DLD1 (cell line): ENCODE measurements around the gene ZNF570.

Experiments
- in situ Hi-C: cut with HindIII; loops from 2 replicates; pipeline ENCODE4 v1.10.0; 2017; ENCODE audit warnings: low sequenced_read_pairs

ZNF570 gene

GRCh38 chr19:37468961-37469777, at the start of gene ZNF570:
Gene ZNF570, plus strand, starts transcription at chr19:37469356. Its CDS starts 999 bp downstream, at chr19:37470355.
- in situ Hi-C loops, result no loop called here

DNA sequence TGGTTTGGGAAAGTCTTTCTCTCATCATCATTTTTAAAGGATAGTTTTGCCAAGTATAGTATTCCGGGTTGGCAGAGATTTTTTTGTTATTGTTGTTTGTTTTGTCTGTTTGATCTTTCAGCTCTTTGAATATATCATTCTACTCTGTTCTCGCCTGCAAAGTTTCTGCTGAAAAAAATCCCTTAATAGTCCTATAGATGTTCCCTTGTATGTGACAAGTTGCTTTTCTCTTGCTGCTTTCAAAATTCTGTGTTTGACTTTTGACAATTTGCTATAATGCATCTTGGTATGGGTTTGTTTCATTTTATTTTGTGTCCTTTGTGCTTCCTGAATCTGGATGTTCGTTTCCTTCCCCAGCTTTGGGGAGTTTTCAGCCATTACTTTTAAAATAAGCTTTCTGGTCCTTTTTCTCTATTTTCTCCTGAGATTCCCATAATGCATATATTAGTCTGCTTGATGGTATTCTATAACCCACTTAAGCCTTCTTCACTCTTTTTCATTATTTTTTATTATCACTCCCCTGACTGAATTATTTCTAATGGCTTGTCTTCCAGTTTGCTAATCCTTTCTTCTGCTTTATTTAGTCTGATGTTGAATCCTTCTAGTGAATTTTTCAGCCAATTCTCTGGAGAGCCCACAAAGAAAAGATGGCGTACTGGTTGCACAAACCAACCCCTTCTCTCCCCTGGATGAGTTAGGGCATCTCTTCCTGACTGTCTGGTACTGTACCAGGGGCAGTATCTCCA, 16.5 kb upstream of the ZNF570 start:
- in situ Hi-C loops, result no loop called here

- in situ Hi-C loops, result no loop called here
Measured at GRCh38 chr19:37466277-37466797, 2.8 kb upstream of the ZNF570 start.

GRCh38 chr19:37466798-37467607, 2.2 kb upstream of the ZNF570 start, which contains the start of gene ZNF569:
Gene ZNF569, minus strand, starts transcription at chr19:37467444. Its CDS starts 22,523 bp downstream, at chr19:37444921.
- in situ Hi-C loops, result no loop called here

DNA sequence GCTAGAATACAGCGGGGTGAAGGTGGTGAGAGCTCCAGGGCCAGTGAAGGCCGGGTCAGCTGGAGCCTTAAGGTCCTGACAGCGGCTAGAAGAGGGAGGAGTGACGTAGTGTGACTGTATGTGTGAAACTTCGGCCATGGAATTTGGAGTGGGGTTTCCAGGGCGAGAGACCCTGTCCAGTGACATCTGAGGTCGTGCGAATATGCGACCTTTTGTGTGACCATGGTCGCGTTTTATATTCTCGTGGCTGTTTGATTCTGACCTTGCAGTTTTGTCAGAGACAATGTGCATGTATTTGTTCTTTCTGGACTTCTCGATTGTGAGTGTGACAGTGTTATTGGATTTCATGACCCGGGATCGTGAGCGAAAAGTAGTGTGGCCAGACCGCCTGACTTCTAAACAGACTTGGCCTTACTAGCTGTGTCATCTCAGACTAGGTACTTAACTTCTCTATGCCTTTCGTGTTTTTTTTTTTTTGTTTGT, 1.5 kb upstream of the ZNF570 start:
- in situ Hi-C loops, result no loop called here

GRCh38 chr19:37470216-37470615, 1.1 kb downstream of the ZNF570 start:
- in situ Hi-C loops, result no loop called here

- in situ Hi-C loops, result no loop called here
Measured at GRCh38 chr19:37472165-37472564, 3.0 kb downstream of the ZNF570 start.

DNA sequence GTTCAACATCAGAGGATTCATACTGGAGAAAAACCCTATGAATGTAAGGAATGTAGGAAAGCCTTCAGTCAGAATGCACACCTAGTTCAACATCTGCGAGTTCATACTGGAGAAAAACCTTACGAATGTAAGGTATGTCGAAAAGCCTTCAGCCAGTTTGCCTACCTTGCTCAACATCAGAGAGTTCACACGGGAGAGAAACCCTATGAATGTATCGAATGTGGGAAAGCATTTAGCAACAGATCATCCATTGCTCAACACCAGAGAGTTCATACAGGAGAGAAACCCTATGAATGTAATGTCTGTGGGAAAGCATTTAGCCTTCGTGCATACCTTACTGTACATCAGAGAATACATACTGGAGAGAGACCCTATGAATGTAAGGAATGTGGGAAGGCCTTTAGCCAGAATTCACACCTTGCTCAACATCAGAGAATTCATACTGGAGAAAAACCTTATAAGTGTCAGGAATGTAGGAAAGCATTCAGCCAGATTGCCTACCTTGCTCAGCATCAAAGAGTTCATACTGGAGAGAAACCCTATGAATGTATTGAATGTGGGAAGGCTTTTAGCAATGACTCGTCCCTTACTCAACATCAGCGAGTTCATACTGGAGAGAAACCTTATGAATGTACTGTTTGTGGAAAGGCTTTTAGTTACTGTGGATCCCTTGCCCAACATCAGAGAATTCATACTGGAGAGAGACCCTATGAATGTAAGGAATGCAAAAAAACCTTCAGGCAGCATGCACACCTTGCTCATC, 15.4 kb downstream of the ZNF570 start:
- in situ Hi-C loops, result no loop called here

GRCh38 chr19:37492213-37492612, 23.1 kb downstream of the ZNF570 start:
- in situ Hi-C loops, result no loop called here

- in situ Hi-C loops, result no loop called here
Measured at GRCh38 chr19:37505958-37506386, 36.8 kb downstream of the ZNF570 start.

- in situ Hi-C loops, result no loop called here
Measured at GRCh38 chr19:37506387-37507166, 37.4 kb downstream of the ZNF570 start, which contains the start of gene ZNF793. Gene ZNF793, plus strand, starts transcription at chr19:37506939. Its CDS starts 16,501 bp downstream, at chr19:37523440.

- in situ Hi-C loops, result no loop called here
Measured at GRCh38 chr19:37507167-37507464, 38.0 kb downstream of the ZNF570 start.

DNA sequence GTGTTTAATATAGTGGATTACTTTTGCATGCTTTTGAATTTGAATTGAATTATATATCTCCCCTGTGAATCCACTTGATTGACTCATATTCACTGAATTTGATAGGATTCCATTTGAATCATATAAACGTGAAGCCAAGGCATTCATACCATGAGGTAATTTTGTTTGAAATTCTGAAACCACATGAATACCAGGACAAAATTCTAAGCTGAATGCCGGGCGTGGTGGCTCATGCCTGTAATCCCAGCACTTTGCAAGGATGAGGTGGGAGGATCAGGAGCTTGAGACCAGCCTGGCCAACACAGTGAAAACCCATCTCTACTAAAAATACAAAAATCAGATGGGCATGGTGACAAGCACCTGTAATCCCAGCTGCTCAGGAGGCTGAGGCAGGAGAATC, 42.0 kb downstream of the ZNF570 start:
- in situ Hi-C loops, result no loop called here

DNA sequence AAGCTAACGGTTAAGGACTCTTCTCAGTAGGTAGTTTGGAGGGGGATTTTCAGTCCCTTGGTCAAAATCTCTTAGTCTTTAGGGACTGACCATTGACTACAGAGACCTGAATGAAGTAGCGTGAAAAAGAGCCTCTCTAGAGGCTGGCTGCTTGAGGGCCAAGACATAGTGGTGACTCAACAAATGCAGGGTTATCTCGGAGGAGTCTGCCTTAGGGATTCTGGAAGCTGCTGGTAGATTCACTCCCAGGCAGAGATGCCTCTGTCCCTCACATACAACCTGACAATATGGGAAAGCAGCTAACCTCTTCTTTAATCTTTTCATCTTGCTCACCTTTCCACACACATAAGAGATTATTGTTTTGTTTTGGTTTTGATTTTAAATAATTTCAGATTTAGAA, 42.7 kb downstream of the ZNF570 start:
- in situ Hi-C loops, result no loop called here

DNA sequence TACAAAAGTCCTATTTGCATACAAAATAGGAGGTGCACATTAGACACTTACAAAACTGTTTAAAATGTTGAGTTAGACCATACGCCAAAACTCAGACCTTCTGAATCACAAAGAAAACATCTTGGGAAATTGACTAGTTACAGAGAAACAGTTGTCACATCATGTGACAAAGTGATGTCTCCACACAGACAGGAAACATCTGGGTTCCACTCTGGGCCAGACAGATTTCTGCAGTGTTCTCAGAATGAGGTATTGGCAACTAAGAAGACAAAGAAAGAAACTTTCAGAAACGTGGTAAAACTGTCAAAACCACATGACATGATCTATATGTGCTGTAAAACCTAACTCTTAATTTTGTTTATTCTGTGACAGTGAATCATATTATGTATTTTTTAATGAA, 44.2 kb downstream of the ZNF570 start:
- in situ Hi-C loops, result no loop called here

DNA sequence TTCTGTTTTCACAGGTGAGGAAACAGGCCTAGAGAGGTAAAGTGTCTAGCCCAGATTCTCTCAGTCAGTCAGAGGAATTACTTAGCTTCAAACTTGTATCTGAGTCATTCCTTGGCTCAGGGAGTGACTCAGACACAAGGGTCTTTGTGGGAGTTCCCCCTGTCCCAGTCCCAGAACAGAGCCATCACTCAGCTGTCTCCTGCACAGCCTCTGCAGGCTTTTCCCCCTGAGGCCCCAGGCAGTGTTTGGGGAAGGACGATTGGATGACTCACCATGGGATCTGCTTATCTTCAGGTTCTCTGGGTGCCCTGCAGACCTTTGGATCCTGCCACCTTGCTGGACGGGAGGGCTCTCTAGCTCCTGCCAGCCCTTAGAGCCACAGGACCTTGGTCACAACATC, 50.7 kb downstream of the ZNF570 start:
- in situ Hi-C loops, result no loop called here

DNA sequence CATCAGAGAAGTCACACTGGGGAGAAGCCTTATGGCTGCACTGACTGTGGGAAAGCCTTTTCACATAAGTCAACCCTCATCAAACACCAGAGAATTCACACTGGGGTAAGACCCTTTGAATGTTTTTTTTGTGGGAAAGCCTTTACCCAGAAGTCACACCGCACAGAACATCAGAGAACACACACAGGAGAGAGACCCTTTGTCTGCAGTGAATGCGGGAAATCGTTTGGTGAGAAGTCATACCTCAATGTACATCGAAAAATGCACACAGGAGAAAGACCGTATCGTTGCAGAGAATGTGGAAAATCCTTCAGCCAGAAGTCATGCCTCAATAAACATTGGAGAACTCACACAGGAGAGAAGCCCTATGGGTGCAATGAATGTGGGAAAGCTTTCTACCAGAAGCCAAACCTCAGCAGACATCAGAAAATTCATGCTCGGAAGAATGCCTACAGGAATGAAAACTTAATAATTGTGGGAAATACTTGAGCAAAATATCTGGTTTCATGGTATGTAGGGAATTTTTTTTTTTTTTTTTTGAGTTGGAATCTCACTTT, 68.3 kb downstream of the ZNF570 start:
- in situ Hi-C loops, result no loop called here
